H1 (cell line): ENCODE results near the gene TTC28. TPM values are rescaled to one million over a fixed set of nuclear protein-coding genes. Genes with fewer than 3 reads are reported as not detected.

ENCODE experiments used
- CTCF ChIA-PET: fragments of 300-600 bp; sonication (Branson Sonifier 250); formaldehyde crosslinking; loops from one replicate; lab custom pipeline; 2021; ENCODE audit not compliant: partially characterized antibody; lab: Charles Lee
- POLR2A ChIA-PET: fragments of 300-600 bp; sonication (Branson Sonifier 250); formaldehyde crosslinking; loops from one replicate; lab custom pipeline; 2021; ENCODE audit warnings: inconsistent platforms; ENCODE audit not compliant: partially characterized antibody; lab: Charles Lee
- DNase-seq, 2 experiments: peaks; one replicate each; pipeline versions ENCODE4 v3.0.0 to v3.0.0-alpha.2; 2010 to 2022; ENCODE audit warnings: low spot score in 2 of 2, low read depth in 1 of 2, mixed read lengths in 1 of 2
- FAIRE-seq: peaks from 2 replicates; lab custom pipeline; 2011; peaks lifted over from hg19 to GRCh38; lab: Jason Lieb, UNC
- H2AFZ ChIP-seq: 2 replicates; pipeline ENCODE4 v1.8.1; 2012; ENCODE audit warnings: low read length, inconsistent platforms
- H2AK5ac ChIP-seq: 2 replicates; pipeline ENCODE4 v1.6.1; 2013; ENCODE audit warnings: low read depth, low read length
- H2BK120ac ChIP-seq: replicated peaks from 2 replicates; pipeline ENCODE3; 2013; ENCODE audit warnings: low read depth, low read length, inconsistent platforms
- H2BK12ac ChIP-seq: 2 replicates; pipeline ENCODE4 v1.6.1; 2013; ENCODE audit warnings: low read depth, low read length
- H2BK15ac ChIP-seq: 2 replicates; pipeline ENCODE4 v1.6.1; 2013; ENCODE audit warnings: low read length
- H2BK20ac ChIP-seq: 2 replicates; pipeline ENCODE4 v1.6.1; 2013; ENCODE audit warnings: low read length
- H2BK5ac ChIP-seq: 2 replicates; pipeline ENCODE4 v1.6.1; 2013; ENCODE audit warnings: low read depth, low read length
- H3K14ac ChIP-seq: 2 replicates; pipeline ENCODE4 v1.6.1; 2013; ENCODE audit warnings: inconsistent platforms; ENCODE audit not compliant: insufficient read length
- H3K18ac ChIP-seq: 2 replicates; pipeline ENCODE4 v1.6.1; 2013; ENCODE audit warnings: low read length; ENCODE audit errors: extremely low read depth
- H3K23ac ChIP-seq: 2 replicates; pipeline ENCODE4 v1.6.1; 2013; ENCODE audit warnings: inconsistent platforms; ENCODE audit not compliant: insufficient read length
- H3K23me2 ChIP-seq: 2 replicates; pipeline ENCODE4 v1.6.1; 2013; ENCODE audit warnings: low read depth, low read length
- H3K27ac ChIP-seq: 2 replicates; pipeline ENCODE4 v1.6.1; 2011; ENCODE audit warnings: low read depth, low read length, inconsistent platforms
- H3K27me3 ChIP-seq, 4 experiments: replicated peaks in 1 of 4; 1 replicate in 1 of 4; 2 replicates in 3 of 4; pipeline versions ENCODE4 v1.6.1 to v1.8.1; 2011 to 2013; ENCODE audit warnings: low read length in 3 of 4, mild to moderate bottlenecking in 3 of 4, inconsistent platforms in 2 of 4, mixed read lengths in 2 of 4, moderate library complexity in 1 of 4; ENCODE audit not compliant: control insufficient read depth in 3 of 4, insufficient read depth in 3 of 4; ENCODE audit errors: extremely low read depth in 1 of 4
- H3K36me3 ChIP-seq, 4 experiments: 2 replicates each; pipeline versions ENCODE4 v1.6.1 to v1.8.1; 2011 to 2013; ENCODE audit warnings: mild to moderate bottlenecking in 4 of 4, low read length in 3 of 4, moderate library complexity in 2 of 4, control low read depth in 1 of 4, inconsistent platforms in 1 of 4; ENCODE audit not compliant: insufficient read depth in 4 of 4, control insufficient read depth in 2 of 4
- H3K4ac ChIP-seq: replicated peaks from 2 replicates; pipeline ENCODE3; 2013; ENCODE audit warnings: low read length, low read depth, mixed read lengths, inconsistent platforms; ENCODE audit not compliant: insufficient read length
- H3K4me1 ChIP-seq, 4 experiments: replicated peaks in 1 of 4; 1 replicate in 1 of 4; 2 replicates in 3 of 4; pipeline versions ENCODE4 v1.6.1 to v1.8.1; 2011 to 2013; ENCODE audit warnings: low read length in 3 of 4, inconsistent platforms in 2 of 4, mixed read lengths in 1 of 4; ENCODE audit not compliant: insufficient read depth in 4 of 4, control insufficient read depth in 3 of 4
- H3K4me2 ChIP-seq, 2 experiments: 2 replicates each; pipeline versions ENCODE4 v1.6.1 to v1.8.1; 2011 to 2013; ENCODE audit warnings: low read depth in 2 of 2, low read length in 2 of 2, control low read depth in 1 of 2, inconsistent platforms in 1 of 2, mild to moderate bottlenecking in 1 of 2; ENCODE audit not compliant: insufficient read depth in 1 of 2
- H3K4me3 ChIP-seq, 4 experiments: fragments of 200-600, 300-600 bp in 1 of 4; sonication (generic), shearing (Covaris generic), sonication (Bioruptor Twin) in 1 of 4; 2 replicates each; pipeline versions ENCODE4 v1.5.1 to v1.8.1; 2011 to 2016; ENCODE audit warnings: low read length in 4 of 4, low read depth in 3 of 4, control low read depth in 2 of 4, inconsistent platforms in 2 of 4, mild to moderate bottlenecking in 2 of 4, mixed read lengths in 1 of 4, moderate library complexity in 1 of 4; ENCODE audit not compliant: insufficient read depth in 2 of 4; ENCODE audit errors: extremely low read depth in 1 of 4
- H3K56ac ChIP-seq: replicated peaks from 2 replicates; pipeline ENCODE3; 2013; ENCODE audit warnings: low read depth, mild to moderate bottlenecking, mixed read lengths, low read length, inconsistent platforms; ENCODE audit not compliant: insufficient read length
- H3K79me1 ChIP-seq: 2 replicates; pipeline ENCODE4 v1.6.1; 2013; ENCODE audit warnings: low read depth, low read length, control low read depth
- H3K79me2 ChIP-seq, 2 experiments: 2 replicates each; pipeline versions ENCODE4 v1.6.1 to v1.8.1; 2012 to 2013; ENCODE audit warnings: low read length in 2 of 2, mild to moderate bottlenecking in 2 of 2, inconsistent platforms in 1 of 2; ENCODE audit not compliant: insufficient read depth in 2 of 2, control insufficient read depth in 1 of 2
- H3K9ac ChIP-seq, 4 experiments: replicated peaks in 1 of 4; 1 replicate in 1 of 4; 2 replicates in 3 of 4; pipeline versions ENCODE4 v1.6.1 to v1.8.1; 2011 to 2013; ENCODE audit warnings: low read depth in 3 of 4, low read length in 3 of 4, control low read depth in 2 of 4, mild to moderate bottlenecking in 2 of 4, moderate library complexity in 2 of 4, inconsistent platforms in 1 of 4; ENCODE audit errors: extremely low read depth in 1 of 4
- H3K9me3 ChIP-seq, 2 experiments: 2 replicates each; pipeline versions ENCODE4 v1.6.1 to v1.8.1; 2012 to 2013; ENCODE audit warnings: mild to moderate bottlenecking in 2 of 2, moderate library complexity in 2 of 2, control low read depth in 1 of 2, inconsistent platforms in 1 of 2, low read depth in 1 of 2, low read length in 1 of 2, mixed read lengths in 1 of 2; ENCODE audit not compliant: insufficient read depth in 2 of 2
- H4K20me1 ChIP-seq, 2 experiments: replicated peaks in 1 of 2; 2 replicates each; pipeline versions ENCODE3 to v1.8.1; 2011 to 2013; ENCODE audit warnings: inconsistent platforms in 2 of 2, low read length in 2 of 2, mild to moderate bottlenecking in 1 of 2; ENCODE audit not compliant: insufficient read depth in 2 of 2, control insufficient read depth in 1 of 2
- H4K5ac ChIP-seq: 2 replicates; pipeline ENCODE4 v1.6.1; 2013; ENCODE audit warnings: low read length, low read depth, mixed read lengths, inconsistent platforms; ENCODE audit not compliant: insufficient read length
- H4K8ac ChIP-seq: 2 replicates; pipeline ENCODE4 v1.8.0; 2013; ENCODE audit warnings: mild to moderate bottlenecking, moderate library complexity, low read length, inconsistent platforms; ENCODE audit not compliant: insufficient read depth; ENCODE audit errors: extremely low read depth
- H4K91ac ChIP-seq: replicated peaks from 2 replicates; pipeline ENCODE3; 2013; ENCODE audit warnings: low read length, mixed read lengths, inconsistent platforms; ENCODE audit not compliant: insufficient read length
- CBX5 ChIP-seq: fragments of 300-800, 300-1000 bp; sonication (generic); IDR thresholded peaks from 2 replicates; pipeline ENCODE4 v1.7.1; 2016; ENCODE audit warnings: antibody characterized with exemption, low read length, low read depth
- FOSL1 ChIP-seq: IDR thresholded peaks from 2 replicates; pipeline ENCODE4 v1.6.1; 2011; ENCODE audit warnings: mild to moderate bottlenecking, low read depth, low read length, moderate library complexity; ENCODE audit not compliant: insufficient read depth
- KDM5A ChIP-seq: fragments of 200-600 bp; IDR thresholded peaks from 2 replicates; pipeline ENCODE4 v1.7.1; 2012; ENCODE audit warnings: mild to moderate bottlenecking, low read length, inconsistent platforms, mixed read lengths
- PHF8 ChIP-seq: fragments of 200-600 bp; sonication (generic); conservative IDR thresholded peaks from 2 replicates; pipeline ENCODE4 v1.7.1; 2012; ENCODE audit warnings: low read depth, mild to moderate bottlenecking, inconsistent platforms, low read length, moderate library complexity
- POU5F1 ChIP-seq: IDR thresholded peaks from 2 replicates; pipeline ENCODE4 v1.6.1; 2011; ENCODE audit warnings: low read depth, mild to moderate bottlenecking, low read length, moderate library complexity
- RNF2 ChIP-seq: fragments of 200-900, 300-1000 bp; sonication (generic); IDR thresholded peaks from 2 replicates; pipeline ENCODE4 v1.7.1; 2016; ENCODE audit warnings: borderline replicate concordance, low read depth, mild to moderate bottlenecking, antibody characterized with exemption, low read length; ENCODE audit not compliant: poor library complexity, severe bottlenecking; ENCODE audit errors: missing control alignments
- SAP30 ChIP-seq: fragments of 300-600 bp; sonication (generic); IDR thresholded peaks from 2 replicates; pipeline ENCODE4 v1.7.1; 2012; ENCODE audit warnings: low read length, moderate library complexity, mild to moderate bottlenecking, inconsistent platforms; ENCODE audit not compliant: insufficient read depth, insufficient replicate concordance
- TBP ChIP-seq: IDR thresholded peaks from 2 replicates; pipeline ENCODE4 v1.6.1; 2011; ENCODE audit warnings: low read depth, low read length, improper control_type of control experiment
- YY1 ChIP-seq: IDR thresholded peaks from 2 replicates; pipeline ENCODE4 v1.6.1; 2011; ENCODE audit warnings: low read depth, mild to moderate bottlenecking, low read length
- WGBS, 2 experiments: shearing (Covaris generic) in 1 of 2; methylation state at CpG; one replicate each; pipeline versions ENCODE4 v1.1.6 to v1.1.7; 2013 to 2015; ENCODE audit warnings: low lambda C conversion rate in 2 of 2, mixed read lengths in 2 of 2, inconsistent platforms in 1 of 2, low coverage in 1 of 2, missing lambda C conversion rate in 1 of 2; ENCODE audit not compliant: insufficient replicate concordance in 2 of 2, insufficient coverage in 1 of 2, insufficient read length in 1 of 2; ENCODE audit errors: extremely low coverage in 1 of 2, missing lambda C conversion rate in 1 of 2; 5-methylcytosine and 5-hydroxymethylcytosine counted together
- polyA plus RNA-seq, 7 experiments: library from polyadenylated mRNA; depleted of rRNA in 3 of 7; stranded (reverse) in 5 of 7; unstranded in 2 of 7; fragments of >200 nt in 5 of 7; fragments of 200-250 nt in 2 of 7; gene quantifications; 1 replicate in 5 of 7; 2 replicates in 1 of 7; 4 replicates in 1 of 7; pipeline versions ENCODE4 v1.2.1 to v1.2.3, GENCODE V29; 2011 to 2013; ENCODE audit warnings: missing spikeins in 2 of 7, mixed read lengths in 2 of 7
- total RNA-seq: library from RNA; stranded (reverse); fragmentation: NEBNext Ultra II Directional; extraction: Animal tissue kit (Norgen Biotek cat#: 25700); gene quantifications from 2 replicates; pipeline ENCODE4 v1.2.1, GENCODE V29; 2021

The TTC28 gene
- total and polyA plus RNA-seq, 2 of the 8 experiments (the other 6 are each of a cell fraction or from before 2014, with no cell fraction given): 2.6 to 12.6 TPM

DNA sequence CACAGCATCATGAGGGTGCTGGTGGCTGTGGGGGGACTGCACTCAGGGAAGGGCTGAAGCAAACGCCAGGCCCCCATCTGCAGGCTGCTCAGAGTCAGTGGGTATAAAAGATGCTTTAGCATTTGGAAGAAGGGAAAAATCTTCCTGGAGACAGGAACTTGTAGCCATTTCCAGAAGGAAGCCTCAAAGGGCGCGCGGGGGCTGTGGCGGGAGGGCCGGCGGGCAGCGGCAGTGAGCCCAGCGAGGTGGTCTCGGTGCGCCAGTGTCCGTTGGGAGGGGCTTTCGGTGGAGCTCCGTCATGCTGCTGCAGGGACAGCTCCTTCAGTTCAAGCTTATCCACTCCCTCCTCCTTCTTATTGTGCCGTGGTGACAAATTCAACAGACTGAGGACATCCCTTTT is 697.5 kb downstream of the TTC28 start:
- no peak overlapping the region for H3K23ac ChIP-seq
- no peak overlapping the region for H2AK5ac ChIP-seq
- H3K79me1 ChIP-seq: no peaks in the 10 kb centered on the region
- no peak overlapping the region for H2BK120ac ChIP-seq
- CTCF ChIA-PET: interaction anchor here (0.7 to 3.1 kb wide), 4 partner anchors 10 to 264 kb away, joined by 3 to 15 read pairs (median 8); no protein-coding TSS in a partner anchor
- no peak overlapping the region for H3K56ac ChIP-seq
- DNase-seq (no peak), FAIRE-seq (no peak)
- no peaks in the 10 kb centered on the region for H3K23me2 ChIP-seq
- H3K9me3 ChIP-seq: no peaks in the 10 kb centered on the region
- POLR2A ChIA-PET: no interaction called here
- H3K79me2 ChIP-seq: no peaks in the 10 kb centered on the region
- no peaks in the 10 kb centered on the region for H3K27me3 ChIP-seq
- H3K18ac ChIP-seq: no peak overlapping the region
- H2BK20ac ChIP-seq: no peak overlapping the region
- H4K20me1 ChIP-seq: peaks cover 0 to 4% of the 10 kb centered on the region in 2 experiments
- peaks cover 0 to 6% (median 5%) of the 10 kb centered on the region in 4 experiments; a peak in 5 of 7 replicates for H3K4me1 ChIP-seq
- no peak overlapping the region for H2BK12ac ChIP-seq
- H2BK15ac ChIP-seq: no peak overlapping the region
- 0 out of 8 replicates have a peak, but pooled peaks cover 0 to 3% (median 0%) of the 10 kb centered on the region in 4 experiments for H3K36me3 ChIP-seq
- no peak overlapping the region; the same call in 1 of the 2 replicates for H4K8ac ChIP-seq
- no peak overlapping the region for H4K5ac ChIP-seq
- H4K91ac ChIP-seq: no peak overlapping the region
- H3K4me2 ChIP-seq: no peak overlapping the region
- no peak overlapping the region for H2BK5ac ChIP-seq
- no peak overlapping the region for H3K4ac ChIP-seq
- no peak overlapping the region for H3K27ac ChIP-seq
- WGBS, 2 experiments: 95% methylated on average over 15 of the region's 15 CpGs; no CpG with 5 or more reads in 1 of the 2 experiments
- H2AFZ ChIP-seq: no peak overlapping the region
- no peak overlapping the region for H3K14ac ChIP-seq
- no peak overlapping the region for H3K9ac ChIP-seq
- H3K4me3 ChIP-seq: no peak overlapping the region
- no peak for TF ChIP-seq POU5F1
- TF ChIP-seq CBX5: no peak
- TF ChIP-seq SAP30: no peak
- no peak for TF ChIP-seq TBP
- TF ChIP-seq FOSL1: no peak
- TF ChIP-seq PHF8: no peak
- TF ChIP-seq YY1: no peak
- TF ChIP-seq RNF2: no peak
- no peak for TF ChIP-seq KDM5A
